ENCODE data around the gene KCNA3.

- TF ChIP-seq CTCF (IDR thresholded peaks at IDR 0.05), result no peak
- TF ChIP-seq EZH2 (IDR thresholded peaks at IDR 0.05), result no peak
These were observed 34.3 kb upstream of the KCNA3 start for GRCh38 chr1:110708974-110709440.
